H7 (cell line): ENCODE data around the gene EVA1C. TPM values are rescaled to one million over a fixed set of nuclear protein-coding genes. Genes with fewer than 3 reads are reported as not detected.

Experiments
- DNase-seq: peaks from one replicate; pipeline ENCODE4 v3.0.0; 2012
- H3K27me3 ChIP-seq: 2 replicates; pipeline ENCODE4 v1.6.0; 2011; ENCODE audit warnings: mild to moderate bottlenecking, low read length; ENCODE audit not compliant: control insufficient read depth, insufficient read depth
- H3K36me3 ChIP-seq: replicated peaks from 2 replicates; pipeline ENCODE4 v1.5.1; 2011; ENCODE audit warnings: low read length; ENCODE audit not compliant: control insufficient read depth, insufficient read depth
- H3K4me3 ChIP-seq: 2 replicates; pipeline ENCODE4 v1.5.1; 2011; ENCODE audit warnings: low read depth, mild to moderate bottlenecking, control low read depth, low read length, moderate library complexity; ENCODE audit not compliant: insufficient read depth
- total RNA-seq: library from RNA; depleted of rRNA; stranded (reverse); fragments of >200 nt; shearing (Covaris generic); gene quantifications from 2 replicates; pipeline ENCODE4 v1.2.3, GENCODE V29; 2014

EVA1C gene
- total RNA-seq, 1 experiment from 2014 or later = 4.5 TPM

DNA sequence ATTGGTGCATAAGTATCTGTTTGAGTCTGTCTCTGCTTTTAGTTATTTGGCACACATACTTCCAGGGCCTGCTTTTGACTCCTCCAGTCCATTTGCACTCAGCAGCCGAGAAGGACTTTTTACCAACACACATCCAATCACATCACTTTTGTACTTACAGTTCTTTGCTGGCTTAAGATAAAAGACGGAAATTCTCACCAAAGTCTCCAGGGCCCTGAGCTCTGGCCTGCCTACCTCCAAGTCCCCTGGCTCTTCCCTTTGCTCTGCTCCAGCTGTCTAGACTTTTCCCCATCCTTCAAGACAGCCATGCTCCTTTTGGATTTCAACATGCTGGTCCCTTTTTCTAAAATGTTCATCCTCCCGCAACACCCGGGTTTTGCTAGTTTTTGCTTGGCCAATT, 2.2 kb upstream of the EVA1C start:
- Histone ChIP-seq H3K4me3 (no peak overlapping the region), H3K27me3 (peaks cover 48% of the 10 kb centered on the region)

GRCh38 chr21:32410916-32411315, 1.6 kb upstream of the EVA1C start:
- H3K4me3 ChIP-seq = no peak overlapping the region
- no peaks in the 10 kb centered on the region for H3K36me3 ChIP-seq
- no peak for DNase-seq
- peaks cover 50% of the 10 kb centered on the region for H3K27me3 ChIP-seq

More for the DNA sequence above, 2.2 kb upstream of the EVA1C start:
- no peaks in the 10 kb centered on the region for H3K36me3 ChIP-seq
- DNase-seq = no peak

- H3K4me3 ChIP-seq = peak overlapping the region; percentile 44
- peak; percentile 71 for DNase-seq
- H3K27me3 ChIP-seq = peaks cover 50% of the 10 kb centered on the region
- no peaks in the 10 kb centered on the region for H3K36me3 ChIP-seq
Observed at GRCh38 chr21:32411350-32412161, 950 bp upstream of the EVA1C start.

DNA sequence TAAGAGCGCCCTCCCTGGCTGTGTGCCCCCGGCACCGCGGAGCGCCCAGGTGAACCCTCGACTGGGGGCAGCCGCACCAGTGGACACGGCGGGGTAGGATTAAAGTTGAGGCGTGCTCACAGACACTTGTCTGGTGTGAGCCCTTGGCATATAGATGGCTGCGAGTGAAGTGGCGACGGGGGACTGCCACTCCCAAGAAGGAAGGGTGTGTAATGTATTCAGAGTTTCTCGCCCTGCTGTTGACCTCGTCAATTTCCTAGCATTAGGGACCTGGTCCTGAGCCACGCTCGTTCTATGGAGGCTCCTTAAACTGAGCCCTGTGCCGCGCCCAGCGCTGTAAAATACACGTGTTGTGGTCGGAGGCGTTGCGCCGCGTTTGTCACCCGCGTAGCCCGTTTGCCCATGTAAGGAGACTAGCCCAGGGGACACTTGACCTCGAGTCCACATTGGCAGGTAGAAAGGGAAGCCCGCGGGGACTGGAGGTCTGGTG, 554 bp downstream of the EVA1C start:
- Histone ChIP-seq H3K4me3 (peak overlapping the region; percentile 44), H3K36me3 (no peaks in the 10 kb centered on the region), H3K27me3 (peaks cover 50% of the 10 kb centered on the region)
- no peak for DNase-seq

DNA sequence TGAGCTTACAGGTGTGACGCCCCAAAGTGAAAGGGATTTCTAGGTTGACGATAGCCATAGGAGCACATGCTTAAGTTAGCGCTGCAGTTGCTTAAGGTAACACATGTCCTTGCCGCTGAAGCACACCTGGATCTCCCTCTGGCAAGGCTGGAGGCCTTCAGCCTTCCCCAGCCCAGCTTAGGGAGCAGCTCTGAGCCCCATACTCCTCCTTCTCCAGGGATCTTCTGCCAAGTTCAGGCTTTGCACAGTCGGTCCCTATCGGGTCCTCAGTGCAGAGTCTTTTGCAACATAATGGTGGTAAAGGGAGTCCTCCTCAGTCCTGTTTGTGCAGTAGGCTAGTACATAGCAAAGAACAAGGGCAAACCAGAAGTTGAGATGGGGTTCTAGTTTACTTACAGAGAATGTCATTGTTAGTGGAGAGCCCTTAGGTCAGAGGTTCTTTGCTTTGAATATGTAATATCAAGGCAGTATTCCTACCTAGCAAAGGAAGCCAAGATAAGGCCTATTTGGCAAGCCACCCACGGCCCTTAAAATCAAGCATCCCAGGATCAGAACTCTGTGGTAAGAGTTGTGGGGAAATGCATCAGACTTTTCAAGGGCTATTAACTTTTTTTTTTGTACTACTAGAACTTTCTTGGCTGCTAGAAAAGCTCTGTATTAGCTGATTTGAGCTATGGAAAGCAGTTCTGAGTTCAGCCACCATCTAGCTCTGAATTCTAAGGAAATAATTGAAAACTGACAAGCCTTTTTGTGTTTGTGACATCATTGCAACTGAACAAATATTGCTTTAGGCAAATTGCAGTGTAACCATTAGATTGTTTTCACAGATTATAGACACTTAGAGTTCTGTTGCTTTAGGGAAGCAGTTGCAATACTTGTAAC, 1.4 kb downstream of the EVA1C start:
- no peaks in the 10 kb centered on the region for H3K36me3 ChIP-seq
- peaks cover 50% of the 10 kb centered on the region for H3K27me3 ChIP-seq
- DNase-seq = peak; percentile 25
- no peak overlapping the region; the same call in 1 of the 2 replicates for H3K4me3 ChIP-seq

GRCh38 chr21:32414579-32415358, 2.3 kb downstream of the EVA1C start:
- H3K27me3 ChIP-seq = peaks cover 46% of the 10 kb centered on the region
- H3K36me3 ChIP-seq = no peaks in the 10 kb centered on the region
- no peak overlapping the region for H3K4me3 ChIP-seq
- no peak for DNase-seq

- Histone ChIP-seq H3K4me3 (no peak overlapping the region), H3K36me3 (no peaks in the 10 kb centered on the region), H3K27me3 (peaks cover 40% of the 10 kb centered on the region)
- no peak for DNase-seq
Observed at GRCh38 chr21:32415451-32416398, 3.2 kb downstream of the EVA1C start.

GRCh38 chr21:32418146-32418545, 5.6 kb downstream of the EVA1C start:
- no peak overlapping the region for H3K4me3 ChIP-seq
- no peaks in the 10 kb centered on the region for H3K36me3 ChIP-seq
- no peak for DNase-seq
- peaks cover 16% of the 10 kb centered on the region for H3K27me3 ChIP-seq

GRCh38 chr21:32422064-32422463, 9.6 kb downstream of the EVA1C start:
- Histone ChIP-seq H3K4me3 (no peak overlapping the region), H3K36me3 (no peaks in the 10 kb centered on the region), H3K27me3 (no peaks in the 10 kb centered on the region)
- no peak for DNase-seq

GRCh38 chr21:32423320-32424190, 11.0 kb downstream of the EVA1C start:
- Histone ChIP-seq H3K36me3 (no peaks in the 10 kb centered on the region), H3K27me3 (no peaks in the 10 kb centered on the region), H3K4me3 (no peak overlapping the region)
- DNase-seq = no peak

- H3K4me3 ChIP-seq = no peak overlapping the region
- no peak for DNase-seq
- H3K36me3 ChIP-seq = no peaks in the 10 kb centered on the region
- no peaks in the 10 kb centered on the region for H3K27me3 ChIP-seq
Observed at GRCh38 chr21:32424191-32424535, 11.7 kb downstream of the EVA1C start.

- no peak for DNase-seq
- Histone ChIP-seq H3K27me3 (no peaks in the 10 kb centered on the region), H3K36me3 (no peaks in the 10 kb centered on the region), H3K4me3 (no peak overlapping the region)
Observed at GRCh38 chr21:32424674-32425073, 12.2 kb downstream of the EVA1C start.

DNA sequence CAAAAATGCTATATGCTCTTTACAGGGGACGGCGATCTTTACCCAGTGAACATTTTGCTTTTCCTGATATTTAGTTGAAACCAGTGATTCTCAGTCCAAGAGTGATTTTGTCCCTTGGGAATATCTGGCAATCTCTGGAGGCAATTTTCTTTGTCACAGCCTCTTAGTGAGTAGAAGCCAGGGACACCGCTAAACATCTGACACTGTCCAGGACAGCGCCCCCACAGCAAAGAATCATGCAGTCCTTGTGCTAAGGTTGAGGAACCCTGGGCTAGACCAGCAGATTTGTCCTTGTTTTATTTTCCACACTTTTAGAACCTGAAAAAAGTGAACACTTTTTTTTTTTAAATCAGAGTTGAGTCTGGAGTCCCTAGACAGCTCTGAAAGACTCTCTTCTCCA, 13.1 kb downstream of the EVA1C start:
- no peaks in the 10 kb centered on the region for H3K36me3 ChIP-seq
- DNase-seq = no peak
- H3K27me3 ChIP-seq = no peaks in the 10 kb centered on the region
- H3K4me3 ChIP-seq = no peak overlapping the region
